ENCODE data around the gene PDGFD. TPM values are rescaled to one million over a fixed set of nuclear protein-coding genes. Genes with fewer than 3 reads are reported as not detected.

Gene PDGFD
- total and polyA plus RNA-seq, 2 experiments from 2014 or later, result 1.9 to 4.5 TPM

GRCh38 chr11:104078995-104079394 lies 85.0 kb downstream of the PDGFD start (continued):
- TF ChIP-seq CREB1 (CRISPR knock-in tag; IDR thresholded peaks at IDR 0.05; ENCODE audit: low read depth), result no peak
- no peak for TF ChIP-seq EZH2phosphoT487 (IDR thresholded peaks at IDR 0.05; ENCODE audit: unreplicated experiment)
- TF ChIP-seq ZNF114 (CRISPR knock-in tag; IDR thresholded peaks at IDR 0.05), result no peak

GRCh38 chr11:104078245-104078644 lies 85.7 kb downstream of the PDGFD start:
- Histone ChIP-seq H3K4me3 (no peak overlapping the region), H3K4me1 (ENCODE audit: insufficient read depth) (peaks cover 9% of the 10 kb centered on the region; the same call in 1 of the 2 replicates), H2AFZ (no peak overlapping the region), H3K27ac (ENCODE audit: low read depth) (no peak overlapping the region), H3F3A (replicated peaks; ENCODE audit: low read depth) (no peaks in the 10 kb centered on the region), H4K20me1 (replicated peaks; ENCODE audit: insufficient read depth) (no peaks in the 10 kb centered on the region), H3K79me2 (replicated peaks; ENCODE audit: insufficient read depth) (no peaks in the 10 kb centered on the region), H3K27me3 (ENCODE audit: insufficient read depth) (no peaks in the 10 kb centered on the region), H3K4me2 (no peak overlapping the region), H3K36me3 (ENCODE audit: insufficient read depth) (no peaks in the 10 kb centered on the region), H3K9me2 (ENCODE audit: insufficient read depth) (no peaks in the 10 kb centered on the region)
- peaks cover 1% of the 10 kb centered on the region for H3K27me3 Mint-ChIP-seq (ENCODE audit: insufficient read depth, low read depth, poor library complexity)
- no peak for TF ChIP-seq REST (IDR thresholded peaks at IDR 0.05; ENCODE audit: unreplicated experiment)
- TF ChIP-seq NANOG (IDR thresholded peaks at IDR 0.05; ENCODE audit: borderline replicate concordance), result no peak
- TF ChIP-seq POLR2AphosphoS5 (IDR thresholded peaks at IDR 0.05; ENCODE audit: low read depth), result no peak
- no peak for TF ChIP-seq ETS1 (IDR thresholded peaks at IDR 0.05)
- TF ChIP-seq ZNF331 (CRISPR knock-in tag; IDR thresholded peaks at IDR 0.05; ENCODE audit: low read depth), result no peak
- no peak for TF ChIP-seq EZH2 (IDR thresholded peaks at IDR 0.05; ENCODE audit: low read depth, unreplicated experiment)
- TF ChIP-seq ZNF462 (CRISPR knock-in tag; IDR thresholded peaks at IDR 0.05), result no peak
- no peak for TF ChIP-seq EZH2phosphoT487 (IDR thresholded peaks at IDR 0.05; ENCODE audit: unreplicated experiment)
- no peak for TF ChIP-seq STAT1 (IDR thresholded peaks at IDR 0.05; ENCODE audit: unreplicated experiment)
- no peak for TF ChIP-seq JUNB (IDR thresholded peaks at IDR 0.05; ENCODE audit: unreplicated experiment)
- no peak for TF ChIP-seq CREB1 (CRISPR knock-in tag; IDR thresholded peaks at IDR 0.05; ENCODE audit: low read depth)
- TF ChIP-seq ZNF114 (CRISPR knock-in tag; IDR thresholded peaks at IDR 0.05), result no peak
- no peak for TF ChIP-seq CTCF (conservative IDR thresholded peaks at IDR 0.05; ENCODE audit: low read depth in 2 of 2)
- no peak for DNase-seq (ENCODE audit: low spot score)
- no peak for ATAC-seq
- no peaks in the 10 kb centered on the region for H3K36me3 Mint-ChIP-seq (ENCODE audit: low read depth)
- H3K27ac Mint-ChIP-seq, result no peak overlapping the region
- H3K9me3 Mint-ChIP-seq, result no peaks in the 10 kb centered on the region
- peaks cover 10% of the 10 kb centered on the region; the same call in 2 of the 3 replicates for H3K4me1 Mint-ChIP-seq
- H3K4me3 Mint-ChIP-seq, result no peak overlapping the region
